Heart left ventricle (tissue), 16 donors: ENCODE measurements around the gene NDUFV3. TPM values are rescaled to one million over a fixed set of nuclear protein-coding genes. Genes with fewer than 3 reads are reported as not detected.

Experiments
- ATAC-seq, 4 donors: fragments of 200-7000 bp; cut with Tn5 transposase; one replicate each; pipeline ENCODE4 v1.9.1; 2020 to 2022; ENCODE audit warnings: moderate library complexity in 4 of 4, mild to moderate bottlenecking in 3 of 4, moderate number of reproducible peaks in 1 of 4
- DNase-seq, 5 donors: peaks; one replicate each; pipeline ENCODE4 v3.0.0-alpha.2; 2020
- H3K27ac ChIP-seq, 12 donors: fragments of 200-600 bp; sonication (generic) in 4 of 12; one replicate each; pipeline versions ENCODE4 v1.5.0 to v1.8.0; 2016 to 2022; ENCODE audit warnings: mild to moderate bottlenecking in 2 of 12
- H3K27me3 ChIP-seq, 9 donors: fragments of 200-600 bp; sonication (generic) in 2 of 9; one replicate each; pipeline versions ENCODE4 v1.5.1 to v1.8.0; 2016 to 2022; ENCODE audit warnings: mild to moderate bottlenecking in 3 of 9
- H3K36me3 ChIP-seq, 9 donors: fragments of 200-600 bp; sonication (generic) in 2 of 9; one replicate each; pipeline versions ENCODE4 v1.5.0 to v1.8.0; 2018 to 2022; ENCODE audit warnings: mild to moderate bottlenecking in 2 of 9
- H3K4me1 ChIP-seq, 12 donors: fragments of 200-600 bp; sonication (generic) in 4 of 12; one replicate each; pipeline versions ENCODE4 v1.5.0 to v1.8.0; 2016 to 2022; ENCODE audit warnings: mild to moderate bottlenecking in 3 of 12
- H3K4me3 ChIP-seq, 12 donors: fragments of 200-600 bp; sonication (generic) in 4 of 12; one replicate each; pipeline versions ENCODE4 v1.5.0 to v1.8.0; 2017 to 2022; ENCODE audit warnings: mild to moderate bottlenecking in 9 of 12, moderate library complexity in 4 of 12
- H3K9me3 ChIP-seq, 12 donors: fragments of 200-600 bp; sonication (generic) in 4 of 12; one replicate each; pipeline versions ENCODE4 v1.5.0 to v1.8.0; 2016 to 2022; ENCODE audit warnings: mild to moderate bottlenecking in 1 of 12
- POLR2A ChIP-seq, 2 donors: fragments of 450-650 bp; IDR thresholded peaks; one replicate each; pipeline ENCODE4 v1.6.1; 2017; ENCODE audit warnings: antibody characterized with exemption in 2 of 2, mild to moderate bottlenecking in 2 of 2, moderate library complexity in 2 of 2
- WGBS, 4 donors: extraction: QIAGEN DNeasy Blood & Tissue Kit in 2 of 4; methylation state at CpG; one replicate each; pipeline versions ENCODE4 v1.1.5 to v1.1.7; 2013 to 2018; 5-methylcytosine and 5-hydroxymethylcytosine counted together
- intact Hi-C, 10 donors: fragments of 100-400 bp; cut with DNase I; formaldehyde crosslinking; loops; one replicate each; pipeline versions ENCODE4 v1.11.1 to v1.14.2; 2022
- polyA plus RNA-seq, 2 donors: library from polyadenylated mRNA; stranded (reverse); fragments of 200-250 nt; gene quantifications; one replicate each; pipeline ENCODE4 v1.2.3, GENCODE V29; 2013
- total RNA-seq, 9 donors: library from RNA; depleted of rRNA in 2 of 9; stranded (reverse); fragments of >200 nt in 2 of 9; fragmentation: NEBNext Ultra II Directional in 3 of 9; extraction: Animal tissue kit (Norgen Biotek cat#: 25700) in 3 of 9; gene quantifications; one replicate each; pipeline versions ENCODE4 v1.1.0 to v1.2.4, GENCODE V29; 2016 to 2023
- TF ChIP-seq, protein P1 (sequence below), 12 donors: fragments of 200-600 bp; sonication (generic) in 4 of 12; IDR thresholded peaks; one replicate each; pipeline versions ENCODE4 v1.5.0 to v1.8.0; 2018 to 2022; ENCODE audit warnings: antibody characterized with exemption in 12 of 12, mild to moderate bottlenecking in 5 of 12
- donor health status: ischemic (EF 13 %, LVEDD 7.1; RV severe dilation, severe dysfunction).
- donor health status: healthy with polysubstance abuse.
- donor health status: DM: no; HTN: yes; CAD: no.
- donor health status: DM: no; HTN: no; CAD: no.
- donor health status: ischemic (EF 25% LVEDD 6.9; RV normal size, moderate dysfunction).
- donor health status: ischemic (EF 25% LVEDD 5.7; RV mildly dilated, moderate dysfunction).
- donor health status: healthy.
- donor health status: DM: yes; HTN: yes; CAD: no.
- donor health status: ischemic (EF 35%, LVEDD 5.7; RV mildly dilated, moderate dysfunction).
- donor health status: nonischemic (EF 11% LVEDD 7.7; RV severe dilation, severe dysfunction).
- donor health status: DM: yes; HTN: yes; CAD: no.
- donor health status: PGD.
- donor health status: ischemic (EF 29% LVEDD 5.4; RV normal size, mild dysfunction).
- donor health status: nonischemic (EF 23%, LVEDD 6.1; RV moderate dilation, normal function).

NDUFV3 gene
- total and polyA plus RNA-seq, 11 donors: 22.7 to 62.8 (median 50.4) TPM

DNA sequence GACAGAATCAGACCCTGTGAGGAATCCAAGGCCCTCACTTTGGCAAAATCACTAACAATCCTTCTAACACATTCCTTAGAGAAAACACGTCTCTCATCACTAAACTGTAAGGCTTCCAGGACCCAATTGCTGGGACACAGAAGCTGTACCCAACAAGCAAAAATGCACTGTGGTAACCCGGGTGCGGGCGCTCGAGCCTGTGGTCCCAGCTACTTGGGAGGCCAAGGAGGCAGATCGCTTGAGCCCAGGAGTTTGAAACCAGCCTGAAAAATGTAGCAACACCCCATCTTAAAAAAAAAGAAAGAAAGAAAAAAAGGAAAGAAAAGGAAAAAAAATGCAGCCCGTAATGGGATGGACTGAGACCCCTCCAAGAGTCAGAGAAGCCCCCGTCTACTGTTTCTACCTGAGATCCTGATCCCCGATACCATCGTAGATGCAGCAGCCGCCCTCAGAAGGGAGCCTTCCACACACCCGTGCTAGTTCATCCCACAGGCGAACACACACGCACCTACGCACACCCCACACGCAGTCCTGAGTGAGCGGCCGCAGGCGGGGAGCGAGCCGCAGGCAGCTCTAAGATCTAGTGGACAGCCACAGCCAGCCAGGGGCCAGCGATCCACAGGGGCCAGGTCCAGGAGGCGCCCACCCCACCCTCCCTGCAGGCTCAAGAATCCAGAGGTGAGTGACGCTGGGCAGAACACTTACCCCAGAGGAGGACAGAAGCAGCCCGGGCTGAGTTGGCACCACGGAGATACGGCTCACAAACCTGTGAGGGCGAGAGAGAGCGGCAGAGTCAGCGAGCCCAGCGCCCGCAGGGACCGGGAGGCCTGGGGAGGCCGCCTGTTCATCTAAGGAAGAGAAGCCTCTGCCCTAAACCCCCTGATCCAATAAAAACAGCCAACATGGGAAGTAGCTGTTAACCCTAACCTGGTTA is 33.9 kb upstream of the NDUFV3 start:
- intact Hi-C loops: loop anchor here in 1 of 10 donors (2.0 kb wide), 1 partner anchor 24 kb away; no protein-coding TSS in a partner anchor
- H3K27ac ChIP-seq: no peak overlapping the region
- no peaks in the 10 kb centered on the region for H3K9me3 ChIP-seq
- no peaks in the 10 kb centered on the region for H3K27me3 ChIP-seq
- TF ChIP-seq POLR2A (IDR thresholded peaks at IDR 0.05): no peak
- TF ChIP-seq, protein P1, sequence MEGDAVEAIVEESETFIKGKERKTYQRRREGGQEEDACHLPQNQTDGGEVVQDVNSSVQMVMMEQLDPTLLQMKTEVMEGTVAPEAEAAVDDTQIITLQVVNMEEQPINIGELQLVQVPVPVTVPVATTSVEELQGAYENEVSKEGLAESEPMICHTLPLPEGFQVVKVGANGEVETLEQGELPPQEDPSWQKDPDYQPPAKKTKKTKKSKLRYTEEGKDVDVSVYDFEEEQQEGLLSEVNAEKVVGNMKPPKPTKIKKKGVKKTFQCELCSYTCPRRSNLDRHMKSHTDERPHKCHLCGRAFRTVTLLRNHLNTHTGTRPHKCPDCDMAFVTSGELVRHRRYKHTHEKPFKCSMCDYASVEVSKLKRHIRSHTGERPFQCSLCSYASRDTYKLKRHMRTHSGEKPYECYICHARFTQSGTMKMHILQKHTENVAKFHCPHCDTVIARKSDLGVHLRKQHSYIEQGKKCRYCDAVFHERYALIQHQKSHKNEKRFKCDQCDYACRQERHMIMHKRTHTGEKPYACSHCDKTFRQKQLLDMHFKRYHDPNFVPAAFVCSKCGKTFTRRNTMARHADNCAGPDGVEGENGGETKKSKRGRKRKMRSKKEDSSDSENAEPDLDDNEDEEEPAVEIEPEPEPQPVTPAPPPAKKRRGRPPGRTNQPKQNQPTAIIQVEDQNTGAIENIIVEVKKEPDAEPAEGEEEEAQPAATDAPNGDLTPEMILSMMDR (IDR thresholded peaks at IDR 0.05): no peak
- ATAC-seq (no peak), DNase-seq (no peak)
- no peak overlapping the region for H3K4me3 ChIP-seq
- peaks cover 0 to 89% (median 67%) of the 10 kb centered on the region in 9 donors for H3K36me3 ChIP-seq
- peaks cover 0 to 12% (median 0%) of the 10 kb centered on the region in 12 donors for H3K4me1 ChIP-seq
- 91 to 97% (median 93%) methylated on average over 24 to 34 of the region's 34 CpGs for WGBS, 4 donors

DNA sequence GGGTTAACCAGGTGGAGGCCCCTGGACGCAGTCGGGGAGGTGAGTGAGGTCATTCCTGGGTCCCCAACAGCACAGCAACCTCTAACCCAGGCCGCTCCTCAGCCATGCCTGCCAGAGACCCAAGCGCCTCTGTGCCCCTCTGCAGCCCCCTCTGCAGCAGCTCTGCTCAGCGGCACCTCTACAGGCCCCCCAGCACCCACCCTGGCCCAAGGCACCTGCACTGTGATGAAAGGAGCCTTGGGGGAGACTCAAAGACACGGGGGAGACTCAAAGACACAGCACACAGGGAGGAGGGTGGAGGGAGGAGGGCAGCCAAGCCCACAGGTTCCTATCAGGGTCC is 33.2 kb upstream of the NDUFV3 start:
- intact Hi-C loops: loop anchor here in 1 of 10 donors (2.0 kb wide), 1 partner anchor 25 kb away; no protein-coding TSS in a partner anchor
- H3K27ac ChIP-seq: no peak overlapping the region
- H3K9me3 ChIP-seq: no peaks in the 10 kb centered on the region
- peaks cover 0 to 82% (median 64%) of the 10 kb centered on the region in 9 donors for H3K36me3 ChIP-seq
- H3K4me3 ChIP-seq: no peak overlapping the region
- 95 to 100% (median 96%) methylated on average over 6 of the region's 6 CpGs for WGBS, 4 donors
- no peak for ATAC-seq
- DNase-seq: no peak
- no peaks in the 10 kb centered on the region for H3K27me3 ChIP-seq
- H3K4me1 ChIP-seq: peaks cover 0 to 15% (median 3%) of the 10 kb centered on the region in 12 donors
- TF ChIP-seq POLR2A (IDR thresholded peaks at IDR 0.05): no peak

DNA sequence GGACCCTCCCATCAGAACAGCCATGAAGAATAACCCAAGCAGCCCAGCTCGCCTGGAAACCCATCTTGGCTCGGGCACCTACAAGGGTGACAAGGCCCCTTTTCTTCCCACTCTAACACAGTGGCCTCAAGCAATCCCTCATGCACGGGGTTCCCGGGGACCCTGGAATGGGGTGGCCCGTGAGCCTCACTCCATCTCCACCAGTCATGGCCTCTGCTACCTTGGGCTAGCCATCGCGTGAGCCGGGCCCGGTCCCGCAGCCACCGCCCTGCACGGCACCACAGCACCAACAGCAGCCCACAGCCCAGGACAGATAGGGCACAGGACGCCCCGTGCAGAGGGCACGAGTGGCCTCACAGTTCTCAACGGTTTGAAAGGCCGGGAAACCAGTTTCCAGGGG is 32.8 kb upstream of the NDUFV3 start:
- Histone ChIP-seq H3K4me1 (peaks cover 0 to 17% (median 5%) of the 10 kb centered on the region in 12 donors), H3K9me3 (no peaks in the 10 kb centered on the region), H3K4me3 (no peak overlapping the region), H3K27ac (no peak overlapping the region), H3K27me3 (no peaks in the 10 kb centered on the region), H3K36me3 (peaks cover 0 to 77% (median 59%) of the 10 kb centered on the region in 9 donors)
- DNase-seq (no peak), ATAC-seq (no peak)
- TF ChIP-seq, protein P1 (IDR thresholded peaks at IDR 0.05): no peak
- TF ChIP-seq POLR2A (IDR thresholded peaks at IDR 0.05): no peak
- 91 to 97% (median 94%) methylated on average over 17 of the region's 17 CpGs for WGBS, 4 donors
- intact Hi-C loops: no loop called here

DNA sequence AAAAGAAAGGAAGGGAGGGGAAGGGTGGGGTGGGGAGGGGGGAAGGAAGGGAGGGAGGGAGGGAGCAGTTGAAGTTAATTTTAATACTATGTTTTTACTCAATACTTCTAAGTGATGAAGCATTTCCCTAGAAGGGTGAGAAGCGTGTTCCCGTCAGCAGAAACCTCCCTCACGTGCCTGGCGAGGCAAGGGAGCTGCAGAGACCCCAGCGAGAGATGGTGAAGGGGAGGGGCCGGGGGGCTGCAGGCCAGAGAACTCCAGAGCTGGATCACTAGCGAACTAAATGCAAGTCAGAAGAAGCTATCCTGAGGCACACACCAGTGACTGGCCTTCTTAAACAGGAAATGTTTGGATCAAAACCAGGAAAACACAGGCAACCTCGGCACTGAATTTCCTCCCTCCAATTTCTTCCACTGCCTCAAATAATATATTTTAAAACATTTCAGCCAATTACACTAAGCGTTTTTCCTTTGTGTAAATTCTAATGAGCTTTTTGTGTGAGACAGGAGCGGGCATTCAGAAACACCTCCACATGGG is 31.7 kb upstream of the NDUFV3 start:
- Histone ChIP-seq H3K4me1 (peaks cover 0 to 25% (median 8%) of the 10 kb centered on the region in 12 donors), H3K4me3 (no peak overlapping the region), H3K27ac (no peak overlapping the region), H3K9me3 (no peaks in the 10 kb centered on the region), H3K27me3 (no peaks in the 10 kb centered on the region), H3K36me3 (peaks cover 0 to 71% (median 49%) of the 10 kb centered on the region in 9 donors)
- intact Hi-C loops: no loop called here
- no peak for ATAC-seq
- TF ChIP-seq, protein P1 (IDR thresholded peaks at IDR 0.05): no peak
- no peak for TF ChIP-seq POLR2A (IDR thresholded peaks at IDR 0.05)
- no peak for DNase-seq
- 68 to 84% (median 81%) methylated on average over 10 of the region's 10 CpGs for WGBS, 4 donors
